H1 (cell line): ENCODE measurements around the gene TRIM28. TPM values are rescaled to one million over a fixed set of nuclear protein-coding genes. Genes with fewer than 3 reads are reported as not detected.

Experiments
- CTCF ChIA-PET: fragments of 300-600 bp; sonication (Branson Sonifier 250); formaldehyde crosslinking; loops from one replicate; lab custom pipeline; 2021; ENCODE audit not compliant: partially characterized antibody; lab: Charles Lee
- POLR2A ChIA-PET: fragments of 300-600 bp; sonication (Branson Sonifier 250); formaldehyde crosslinking; loops from one replicate; lab custom pipeline; 2021; ENCODE audit warnings: inconsistent platforms; ENCODE audit not compliant: partially characterized antibody; lab: Charles Lee
- DNase-seq, 2 experiments: peaks; one replicate each; pipeline versions ENCODE4 v3.0.0 to v3.0.0-alpha.2; 2010 to 2022; ENCODE audit warnings: low spot score in 2 of 2, low read depth in 1 of 2, mixed read lengths in 1 of 2
- FAIRE-seq: peaks from 2 replicates; lab custom pipeline; 2011; peaks lifted over from hg19 to GRCh38; lab: Jason Lieb, UNC
- H2AFZ ChIP-seq: 2 replicates; pipeline ENCODE4 v1.8.1; 2012; ENCODE audit warnings: low read length, inconsistent platforms
- H2AK5ac ChIP-seq: 2 replicates; pipeline ENCODE4 v1.6.1; 2013; ENCODE audit warnings: low read depth, low read length
- H2BK120ac ChIP-seq: replicated peaks from 2 replicates; pipeline ENCODE3; 2013; ENCODE audit warnings: low read depth, low read length, inconsistent platforms
- H2BK12ac ChIP-seq: 2 replicates; pipeline ENCODE4 v1.6.1; 2013; ENCODE audit warnings: low read depth, low read length
- H2BK15ac ChIP-seq: 2 replicates; pipeline ENCODE4 v1.6.1; 2013; ENCODE audit warnings: low read length
- H2BK20ac ChIP-seq: 2 replicates; pipeline ENCODE4 v1.6.1; 2013; ENCODE audit warnings: low read length
- H2BK5ac ChIP-seq: 2 replicates; pipeline ENCODE4 v1.6.1; 2013; ENCODE audit warnings: low read depth, low read length
- H3K14ac ChIP-seq: 2 replicates; pipeline ENCODE4 v1.6.1; 2013; ENCODE audit warnings: inconsistent platforms; ENCODE audit not compliant: insufficient read length
- H3K18ac ChIP-seq: 2 replicates; pipeline ENCODE4 v1.6.1; 2013; ENCODE audit warnings: low read length; ENCODE audit errors: extremely low read depth
- H3K23ac ChIP-seq: 2 replicates; pipeline ENCODE4 v1.6.1; 2013; ENCODE audit warnings: inconsistent platforms; ENCODE audit not compliant: insufficient read length
- H3K23me2 ChIP-seq: 2 replicates; pipeline ENCODE4 v1.6.1; 2013; ENCODE audit warnings: low read depth, low read length
- H3K27ac ChIP-seq: 2 replicates; pipeline ENCODE4 v1.6.1; 2011; ENCODE audit warnings: low read depth, low read length, inconsistent platforms
- H3K27me3 ChIP-seq, 4 experiments: replicated peaks in 1 of 4; 1 replicate in 1 of 4; 2 replicates in 3 of 4; pipeline versions ENCODE4 v1.6.1 to v1.8.1; 2011 to 2013; ENCODE audit warnings: low read length in 3 of 4, mild to moderate bottlenecking in 3 of 4, inconsistent platforms in 2 of 4, mixed read lengths in 2 of 4, moderate library complexity in 1 of 4; ENCODE audit not compliant: control insufficient read depth in 3 of 4, insufficient read depth in 3 of 4; ENCODE audit errors: extremely low read depth in 1 of 4
- H3K36me3 ChIP-seq, 4 experiments: 2 replicates each; pipeline versions ENCODE4 v1.6.1 to v1.8.1; 2011 to 2013; ENCODE audit warnings: mild to moderate bottlenecking in 4 of 4, low read length in 3 of 4, moderate library complexity in 2 of 4, control low read depth in 1 of 4, inconsistent platforms in 1 of 4; ENCODE audit not compliant: insufficient read depth in 4 of 4, control insufficient read depth in 2 of 4
- H3K4ac ChIP-seq: replicated peaks from 2 replicates; pipeline ENCODE3; 2013; ENCODE audit warnings: low read length, low read depth, mixed read lengths, inconsistent platforms; ENCODE audit not compliant: insufficient read length
- H3K4me1 ChIP-seq, 4 experiments: replicated peaks in 1 of 4; 1 replicate in 1 of 4; 2 replicates in 3 of 4; pipeline versions ENCODE4 v1.6.1 to v1.8.1; 2011 to 2013; ENCODE audit warnings: low read length in 3 of 4, inconsistent platforms in 2 of 4, mixed read lengths in 1 of 4; ENCODE audit not compliant: insufficient read depth in 4 of 4, control insufficient read depth in 3 of 4
- H3K4me2 ChIP-seq, 2 experiments: 2 replicates each; pipeline versions ENCODE4 v1.6.1 to v1.8.1; 2011 to 2013; ENCODE audit warnings: low read depth in 2 of 2, low read length in 2 of 2, control low read depth in 1 of 2, inconsistent platforms in 1 of 2, mild to moderate bottlenecking in 1 of 2; ENCODE audit not compliant: insufficient read depth in 1 of 2
- H3K4me3 ChIP-seq, 4 experiments: fragments of 200-600, 300-600 bp in 1 of 4; sonication (generic), shearing (Covaris generic), sonication (Bioruptor Twin) in 1 of 4; 2 replicates each; pipeline versions ENCODE4 v1.5.1 to v1.8.1; 2011 to 2016; ENCODE audit warnings: low read length in 4 of 4, low read depth in 3 of 4, control low read depth in 2 of 4, inconsistent platforms in 2 of 4, mild to moderate bottlenecking in 2 of 4, mixed read lengths in 1 of 4, moderate library complexity in 1 of 4; ENCODE audit not compliant: insufficient read depth in 2 of 4; ENCODE audit errors: extremely low read depth in 1 of 4
- H3K56ac ChIP-seq: replicated peaks from 2 replicates; pipeline ENCODE3; 2013; ENCODE audit warnings: low read depth, mild to moderate bottlenecking, mixed read lengths, low read length, inconsistent platforms; ENCODE audit not compliant: insufficient read length
- H3K79me1 ChIP-seq: 2 replicates; pipeline ENCODE4 v1.6.1; 2013; ENCODE audit warnings: low read depth, low read length, control low read depth
- H3K79me2 ChIP-seq, 2 experiments: 2 replicates each; pipeline versions ENCODE4 v1.6.1 to v1.8.1; 2012 to 2013; ENCODE audit warnings: low read length in 2 of 2, mild to moderate bottlenecking in 2 of 2, inconsistent platforms in 1 of 2; ENCODE audit not compliant: insufficient read depth in 2 of 2, control insufficient read depth in 1 of 2
- H3K9ac ChIP-seq, 4 experiments: replicated peaks in 1 of 4; 1 replicate in 1 of 4; 2 replicates in 3 of 4; pipeline versions ENCODE4 v1.6.1 to v1.8.1; 2011 to 2013; ENCODE audit warnings: low read depth in 3 of 4, low read length in 3 of 4, control low read depth in 2 of 4, mild to moderate bottlenecking in 2 of 4, moderate library complexity in 2 of 4, inconsistent platforms in 1 of 4; ENCODE audit errors: extremely low read depth in 1 of 4
- H3K9me3 ChIP-seq, 2 experiments: 2 replicates each; pipeline versions ENCODE4 v1.6.1 to v1.8.1; 2012 to 2013; ENCODE audit warnings: mild to moderate bottlenecking in 2 of 2, moderate library complexity in 2 of 2, control low read depth in 1 of 2, inconsistent platforms in 1 of 2, low read depth in 1 of 2, low read length in 1 of 2, mixed read lengths in 1 of 2; ENCODE audit not compliant: insufficient read depth in 2 of 2
- H4K20me1 ChIP-seq, 2 experiments: replicated peaks in 1 of 2; 2 replicates each; pipeline versions ENCODE3 to v1.8.1; 2011 to 2013; ENCODE audit warnings: inconsistent platforms in 2 of 2, low read length in 2 of 2, mild to moderate bottlenecking in 1 of 2; ENCODE audit not compliant: insufficient read depth in 2 of 2, control insufficient read depth in 1 of 2
- H4K5ac ChIP-seq: 2 replicates; pipeline ENCODE4 v1.6.1; 2013; ENCODE audit warnings: low read length, low read depth, mixed read lengths, inconsistent platforms; ENCODE audit not compliant: insufficient read length
- H4K8ac ChIP-seq: 2 replicates; pipeline ENCODE4 v1.8.0; 2013; ENCODE audit warnings: mild to moderate bottlenecking, moderate library complexity, low read length, inconsistent platforms; ENCODE audit not compliant: insufficient read depth; ENCODE audit errors: extremely low read depth
- H4K91ac ChIP-seq: replicated peaks from 2 replicates; pipeline ENCODE3; 2013; ENCODE audit warnings: low read length, mixed read lengths, inconsistent platforms; ENCODE audit not compliant: insufficient read length
- POLR2AphosphoS5 ChIP-seq: IDR thresholded peaks from 2 replicates; pipeline ENCODE4 v1.6.1; 2011; ENCODE audit warnings: low read depth, low read length
- SIX5 ChIP-seq: IDR thresholded peaks from 2 replicates; pipeline ENCODE4 v1.6.1; 2011; ENCODE audit warnings: mild to moderate bottlenecking, low read depth, low read length
- TAF1 ChIP-seq: IDR thresholded peaks from 2 replicates; pipeline ENCODE4 v1.6.1; 2011; ENCODE audit warnings: mild to moderate bottlenecking, low read depth, low read length
- WGBS, 2 experiments: shearing (Covaris generic) in 1 of 2; methylation state at CpG; one replicate each; pipeline versions ENCODE4 v1.1.6 to v1.1.7; 2013 to 2015; ENCODE audit warnings: low lambda C conversion rate in 2 of 2, mixed read lengths in 2 of 2, inconsistent platforms in 1 of 2, low coverage in 1 of 2, missing lambda C conversion rate in 1 of 2; ENCODE audit not compliant: insufficient replicate concordance in 2 of 2, insufficient coverage in 1 of 2, insufficient read length in 1 of 2; ENCODE audit errors: extremely low coverage in 1 of 2, missing lambda C conversion rate in 1 of 2; 5-methylcytosine and 5-hydroxymethylcytosine counted together
- polyA plus RNA-seq, 7 experiments: library from polyadenylated mRNA; depleted of rRNA in 3 of 7; stranded (reverse) in 5 of 7; unstranded in 2 of 7; fragments of >200 nt in 5 of 7; fragments of 200-250 nt in 2 of 7; gene quantifications; 1 replicate in 5 of 7; 2 replicates in 1 of 7; 4 replicates in 1 of 7; pipeline versions ENCODE4 v1.2.1 to v1.2.3, GENCODE V29; 2011 to 2013; ENCODE audit warnings: missing spikeins in 2 of 7, mixed read lengths in 2 of 7
- total RNA-seq: library from RNA; stranded (reverse); fragmentation: NEBNext Ultra II Directional; extraction: Animal tissue kit (Norgen Biotek cat#: 25700); gene quantifications from 2 replicates; pipeline ENCODE4 v1.2.1, GENCODE V29; 2021

The TRIM28 gene
- total and polyA plus RNA-seq, 2 of the 8 experiments (the other 6 are each of a cell fraction or from before 2014, with no cell fraction given) = 1,433 to 1,442 TPM

DNA sequence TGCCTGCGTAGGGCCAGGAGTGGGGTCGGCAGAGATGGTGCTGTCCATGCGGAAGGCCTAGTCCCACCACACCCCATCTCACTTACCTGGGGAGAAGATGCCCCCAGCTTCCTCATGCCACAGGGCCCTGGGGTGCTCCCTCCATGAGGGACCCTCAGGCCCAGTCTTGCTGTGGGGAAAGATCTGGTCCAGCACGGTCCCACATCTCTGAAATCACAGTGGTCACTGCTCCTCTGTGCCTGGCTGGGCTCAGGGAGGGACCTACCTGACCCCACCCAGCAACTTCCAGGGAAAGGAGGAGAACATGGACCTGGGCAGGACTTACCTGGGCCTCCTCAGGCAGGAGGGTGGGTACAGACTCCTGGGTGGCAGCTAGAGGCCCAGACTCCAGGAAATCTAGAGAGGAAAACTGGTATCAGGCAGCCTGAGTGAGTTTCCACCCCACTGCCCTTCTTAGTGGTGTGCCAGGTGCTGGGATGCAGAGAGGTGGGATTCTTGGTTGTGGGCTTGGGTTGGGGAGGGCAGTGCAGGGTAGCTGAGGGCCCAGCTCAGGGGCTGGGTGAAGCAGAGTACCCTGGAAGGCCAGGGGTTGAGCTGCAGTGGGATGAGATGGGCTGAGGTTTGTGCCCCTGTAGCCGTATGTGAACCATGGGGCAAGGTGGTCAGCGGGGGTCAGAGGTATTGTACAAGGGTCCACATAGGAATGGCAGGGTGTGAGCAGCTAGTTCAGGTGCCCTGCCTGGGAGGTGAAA is 25.5 kb downstream of the TRIM28 start:
- CTCF ChIA-PET = interaction anchor here (0.7 to 1.1 kb wide), 3 partner anchors 12 to 55 kb away, joined by 3 to 5 read pairs (median 4); no protein-coding TSS in a partner anchor

More for the DNA sequence above, 25.5 kb downstream of the TRIM28 start:
- no peak overlapping the region for H3K4me3 ChIP-seq
- H3K27ac ChIP-seq = no peak overlapping the region
- no peaks in the 10 kb centered on the region for H3K9me3 ChIP-seq
- H3K18ac ChIP-seq = no peak overlapping the region
- DNase-seq (no peak), FAIRE-seq (no peak)
- H2BK15ac ChIP-seq = no peak overlapping the region
- no peak overlapping the region for H4K91ac ChIP-seq
- no peak overlapping the region for H2AK5ac ChIP-seq
- no peaks in the 10 kb centered on the region for H3K79me2 ChIP-seq
- no peak overlapping the region for H2BK20ac ChIP-seq
- H2AFZ ChIP-seq = no peak overlapping the region
- no peaks in the 10 kb centered on the region for H3K79me1 ChIP-seq
- no peak overlapping the region for H4K8ac ChIP-seq
- no peak overlapping the region for H3K9ac ChIP-seq
- 92% methylated on average over 6 of the region's 6 CpGs; no CpG with 5 or more reads in 1 of the 2 experiments for WGBS, 2 experiments
- H3K56ac ChIP-seq = no peak overlapping the region
- no peak overlapping the region for H3K23ac ChIP-seq
- H2BK5ac ChIP-seq = no peak overlapping the region
- H2BK120ac ChIP-seq = no peak overlapping the region
- H4K20me1 ChIP-seq = peaks cover 0 to 2% of the 10 kb centered on the region in 2 experiments
- no peak overlapping the region for H3K14ac ChIP-seq
- H3K23me2 ChIP-seq = peaks cover 11% of the 10 kb centered on the region
- H3K4me2 ChIP-seq = no peak overlapping the region
- H4K5ac ChIP-seq = no peak overlapping the region
- H3K36me3 ChIP-seq = peaks cover 2 to 9% (median 7%) of the 10 kb centered on the region in 4 experiments; a peak in 3 of 8 replicates
- POLR2A ChIA-PET = interaction anchor here (0.8 to 17.2 kb wide), 4 partner anchors 9 to 52 kb away, joined by 4 to 434 read pairs (median 44); partner anchors contain the start of genes CHMP2A, TRIM28 and UBE2M
- H3K4me1 ChIP-seq = peaks cover 0 to 9% (median 1%) of the 10 kb centered on the region in 4 experiments; a peak in 3 of 7 replicates
- no peak overlapping the region for H3K4ac ChIP-seq
- no peak for TF ChIP-seq SIX5
- 0 out of 2 replicates have a peak, but pooled peaks have one; percentile 23 for TF ChIP-seq POLR2AphosphoS5
- no peak for TF ChIP-seq TAF1
- no peaks in the 10 kb centered on the region for H3K27me3 ChIP-seq
- H2BK12ac ChIP-seq = no peak overlapping the region
